ENCODE data around the gene FMNL2. TPM values are rescaled to one million over a fixed set of nuclear protein-coding genes. Genes with fewer than 3 reads are reported as not detected.
"Not testable (repeated sequence)": the region's sequence is repeated elsewhere in the genome, so short reads cannot be mapped to it uniquely, and the experiment has no call there.

The FMNL2 gene
- total RNA-seq = under 1 TPM; 0.57 to 0.93 TPM

DNA sequence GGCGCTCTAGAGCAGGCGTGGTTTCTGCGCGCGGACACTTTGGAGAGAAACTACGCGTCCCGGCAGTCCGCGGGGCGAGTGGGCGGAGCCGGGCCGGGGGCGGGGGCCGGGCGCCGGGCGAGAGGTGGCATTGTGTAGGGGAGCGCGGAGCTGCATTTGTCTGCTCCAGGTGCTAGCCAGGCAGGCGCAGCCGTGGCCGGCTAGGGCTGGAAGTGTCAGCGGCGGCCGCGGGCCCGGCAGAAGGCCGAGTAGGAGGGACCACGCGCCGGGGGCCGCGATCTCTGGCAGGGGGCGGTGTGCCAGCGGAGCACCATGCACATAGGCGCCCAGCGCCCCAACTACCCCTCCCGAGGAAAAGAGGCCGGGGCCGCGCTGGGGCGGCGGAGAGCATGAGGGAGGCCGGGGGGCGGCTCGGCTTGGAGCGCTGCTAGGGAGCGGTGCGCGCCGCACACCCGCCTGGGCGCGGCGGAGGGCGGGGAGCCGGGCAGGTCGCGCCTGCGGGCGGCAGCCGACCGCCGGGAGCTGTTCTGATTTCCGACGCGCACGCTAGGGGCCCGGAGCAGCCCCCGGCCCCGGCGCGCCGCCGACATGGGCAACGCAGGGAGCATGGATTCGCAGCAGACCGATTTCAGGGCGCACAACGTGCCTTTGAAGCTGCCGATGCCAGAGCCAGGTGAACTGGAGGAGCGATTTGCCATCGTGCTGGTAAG lies at the start of gene FMNL2:
Gene FMNL2, plus strand, starts transcription at position 159 of the 710 bp plus-strand sequence.
- ChIA-PET POLR2A (no interaction called here), CTCF (no interaction called here)

DNA sequence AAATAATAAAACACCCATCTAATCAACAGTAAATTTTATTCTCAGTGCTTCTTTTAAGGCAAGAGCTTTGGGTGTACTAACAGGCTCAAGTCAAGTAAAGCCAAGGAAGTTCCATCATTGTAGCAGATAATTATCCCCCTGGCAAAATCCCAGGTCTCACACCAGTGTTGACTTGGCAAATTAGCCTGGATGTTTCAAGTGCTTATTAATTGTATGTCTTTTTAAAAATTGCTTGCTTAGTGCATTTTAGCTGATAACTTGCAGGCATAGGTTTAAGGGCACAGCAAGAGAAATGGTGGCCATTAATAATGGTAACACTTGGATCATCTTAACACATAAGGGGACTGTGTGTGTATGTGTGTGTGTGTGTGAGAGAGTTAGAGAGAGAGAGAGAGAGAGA lies 42.0 kb upstream of the FMNL2 start:
- ChIA-PET CTCF (no interaction called here), POLR2A (no interaction called here)

DNA sequence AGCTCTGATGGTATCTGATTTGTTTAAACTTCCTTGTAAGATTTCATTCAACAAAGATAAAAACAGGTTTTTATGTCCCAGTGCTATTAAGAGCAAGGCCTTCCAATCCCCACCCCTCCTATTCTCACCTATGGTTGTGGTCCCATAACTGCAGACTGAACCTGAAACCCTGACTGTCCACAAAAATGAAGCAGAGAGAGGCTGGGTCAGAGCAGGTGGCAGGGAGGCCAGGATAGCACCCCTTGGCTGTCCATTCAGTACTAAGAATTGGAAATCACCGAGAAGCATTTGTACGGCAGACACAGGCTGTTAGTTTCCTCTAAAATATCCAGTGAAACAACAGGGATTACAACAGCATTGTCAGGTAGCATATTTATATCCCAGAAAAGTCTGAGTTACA lies 37.3 kb upstream of the FMNL2 start:
- CTCF ChIA-PET = no interaction called here
- POLR2A ChIA-PET = no interaction called here

DNA sequence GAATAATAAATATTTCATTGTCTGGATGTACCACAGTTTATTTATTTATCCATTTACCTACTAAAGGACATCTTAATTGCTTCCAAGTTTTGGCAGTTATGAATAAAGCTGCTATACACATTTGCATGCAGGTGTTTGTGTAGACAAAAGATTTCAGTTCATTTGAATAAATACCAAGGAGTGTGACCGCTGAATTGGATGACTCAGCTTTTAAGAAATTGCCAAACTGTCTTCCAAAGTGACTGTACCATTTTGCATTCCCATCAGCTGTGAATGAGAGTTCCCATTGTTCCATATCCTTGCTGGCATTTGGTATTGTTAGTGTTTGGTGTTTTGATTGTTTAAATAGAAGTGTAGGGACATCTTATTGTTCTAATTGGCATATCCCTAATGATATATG lies 36.2 kb upstream of the FMNL2 start:
- CTCF ChIA-PET = no interaction called here
- POLR2A ChIA-PET = no interaction called here

DNA sequence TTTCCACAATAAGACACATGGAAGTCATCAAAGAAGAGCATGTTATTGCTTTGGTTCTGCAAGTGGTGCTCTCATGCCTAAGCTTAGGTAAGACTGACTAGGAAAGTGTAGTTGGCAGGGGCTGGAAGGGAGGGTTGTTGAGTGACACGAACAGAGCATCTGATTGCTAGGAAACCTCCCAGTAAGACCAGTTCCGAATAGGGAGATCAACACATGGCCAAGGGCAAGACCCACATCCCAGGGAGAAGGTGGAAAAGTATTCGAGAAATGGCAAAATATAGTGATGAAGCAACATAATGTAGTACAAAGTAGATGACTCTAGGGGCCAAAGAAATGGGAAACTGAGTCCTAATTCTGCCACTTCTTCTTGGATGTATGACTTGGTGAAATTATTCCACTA lies 33.8 kb upstream of the FMNL2 start:
- POLR2A ChIA-PET = no interaction called here
- CTCF ChIA-PET = no interaction called here

DNA sequence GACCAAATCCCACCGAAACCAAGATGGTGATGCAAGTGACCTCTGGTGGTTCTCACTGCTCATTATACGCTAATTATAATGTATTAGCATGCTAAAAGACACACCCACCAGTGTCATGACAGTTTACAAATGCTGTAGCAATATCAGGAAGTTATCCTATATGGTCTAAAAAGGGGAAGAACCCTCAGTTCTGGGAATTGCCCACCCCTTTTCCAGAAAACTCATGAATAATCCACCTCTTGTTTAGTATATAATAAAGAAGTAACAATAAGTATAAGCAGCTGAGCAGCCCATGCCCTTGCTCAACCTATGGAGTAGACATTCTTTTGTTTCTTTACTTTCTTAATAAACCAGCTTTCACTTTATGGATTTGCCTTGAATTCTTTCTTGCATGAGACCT lies 31.0 kb upstream of the FMNL2 start:
- CTCF ChIA-PET = no interaction called here
- POLR2A ChIA-PET = no interaction called here

DNA sequence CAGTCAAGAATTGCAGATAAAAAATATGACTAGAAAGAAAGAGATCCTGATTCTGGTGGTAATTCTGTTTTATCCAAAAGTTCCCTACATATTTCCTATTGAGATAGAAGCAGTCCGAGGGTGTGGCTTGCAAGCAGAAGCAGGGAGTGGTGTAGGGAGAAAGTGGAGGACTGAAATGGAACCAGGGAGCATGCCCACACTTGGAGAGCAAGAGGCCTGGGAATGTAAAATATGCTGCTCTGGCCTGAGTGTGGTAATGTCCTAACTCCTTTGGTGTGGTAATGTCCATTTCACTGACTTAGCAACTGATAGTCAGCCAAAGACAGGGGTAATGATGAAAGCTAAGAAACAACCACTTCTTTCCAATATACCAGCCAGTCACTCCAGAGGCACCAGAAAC lies 30.1 kb upstream of the FMNL2 start:
- ChIA-PET POLR2A (no interaction called here), CTCF (no interaction called here)

DNA sequence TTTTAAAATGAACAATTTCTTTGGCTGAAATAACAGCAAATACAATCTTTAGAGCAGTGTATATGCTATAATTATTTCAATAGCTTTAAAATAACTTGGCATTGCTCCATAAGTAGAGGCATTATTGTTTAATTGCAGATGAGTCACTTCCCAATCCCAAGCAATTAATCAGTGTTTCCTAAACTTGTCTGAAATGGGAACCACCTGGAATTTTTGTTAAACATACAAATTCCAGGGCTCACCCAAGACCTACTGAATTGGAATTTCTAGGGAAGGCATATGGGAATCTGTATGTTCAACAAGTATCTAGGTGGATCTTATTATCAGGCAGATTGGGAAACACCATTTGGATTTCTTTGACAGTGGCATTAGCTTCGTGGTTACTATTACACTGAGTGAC lies 27.1 kb upstream of the FMNL2 start:
- POLR2A ChIA-PET = no interaction called here

DNA sequence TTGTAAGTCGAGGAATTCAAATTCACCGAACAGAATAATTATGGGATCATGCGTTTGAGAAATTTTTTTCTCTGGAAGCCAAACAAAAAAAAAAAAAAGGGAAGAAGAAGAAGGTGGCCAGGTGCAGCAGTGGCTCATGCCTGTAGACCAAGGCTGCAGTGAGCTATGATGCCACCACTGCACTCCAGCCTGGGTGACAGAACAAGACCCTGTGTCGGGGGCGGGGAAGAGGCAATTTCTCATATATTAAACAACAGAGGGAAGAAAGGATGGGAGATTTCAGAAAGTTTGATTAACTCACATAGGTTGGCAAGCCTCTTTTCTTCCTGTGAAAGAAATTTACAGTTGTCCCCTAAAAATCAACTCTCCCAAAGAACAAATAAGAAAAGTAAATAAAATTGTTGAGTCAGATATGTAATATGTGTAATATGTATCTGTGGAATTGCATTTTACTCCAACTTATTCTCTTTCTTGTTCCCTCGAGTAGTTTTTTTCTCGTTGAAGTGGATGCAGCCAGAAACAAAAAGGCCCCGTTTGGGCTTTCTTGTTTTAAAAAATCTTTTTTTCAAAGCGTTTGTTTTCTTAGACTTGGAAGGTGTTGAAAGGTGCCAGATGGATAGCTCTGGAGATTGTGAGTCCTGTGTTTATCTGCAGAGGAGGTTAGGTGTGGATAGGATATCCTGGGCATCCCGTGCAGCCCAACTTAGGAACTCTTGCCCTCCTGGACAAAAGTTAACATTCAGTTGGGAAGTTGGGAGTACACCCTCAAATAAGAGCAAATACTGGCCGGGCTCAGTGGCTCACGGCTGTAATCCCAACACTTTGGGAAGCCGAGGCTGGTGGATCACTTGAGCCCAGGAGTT lies 25.4 kb upstream of the FMNL2 start:
- ChIA-PET POLR2A (no interaction called here), CTCF (interaction anchor here (0.7 kb wide), 1 partner anchor 154 kb away, joined by 3 read pairs; no protein-coding TSS in a partner anchor)

More for the DNA sequence above, 27.1 kb upstream of the FMNL2 start:
- CTCF ChIA-PET = no interaction called here

DNA sequence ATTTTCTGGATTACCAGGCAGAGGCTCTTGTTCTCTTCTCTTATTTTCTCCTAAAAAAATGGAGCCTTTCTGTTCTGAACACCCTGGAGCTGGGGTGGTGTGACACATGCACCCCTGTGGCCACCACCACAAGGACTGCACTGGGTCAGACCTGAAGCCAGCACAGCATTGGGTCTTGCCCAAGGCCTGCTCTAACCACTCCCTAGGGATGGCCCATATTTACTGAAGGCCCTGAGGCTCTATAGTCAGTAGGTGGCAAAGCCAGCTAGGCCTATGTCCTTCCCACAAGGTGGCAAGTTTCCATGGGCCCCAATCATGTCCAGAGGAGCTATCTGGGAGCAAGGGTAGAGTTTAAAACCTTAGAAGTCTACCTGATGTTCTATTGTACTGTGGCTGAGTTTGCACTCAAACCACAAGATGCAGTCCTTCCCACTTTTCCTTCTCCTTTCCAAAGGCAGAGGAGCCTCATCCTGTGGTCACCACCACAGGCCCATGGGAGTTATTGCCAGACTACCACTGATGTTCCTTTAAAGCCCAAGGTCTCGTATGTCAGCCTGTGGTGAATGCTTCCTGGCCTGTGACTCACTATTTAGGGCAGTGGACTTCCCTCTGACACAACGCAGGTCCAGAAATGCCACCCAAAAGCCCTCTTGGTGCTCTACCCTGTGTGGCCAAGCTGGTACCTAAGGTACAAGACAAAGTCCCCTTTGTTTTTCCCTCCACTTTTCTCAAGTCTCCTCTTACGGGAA lies 15.0 kb upstream of the FMNL2 start:
- POLR2A ChIA-PET = no interaction called here
- CTCF ChIA-PET = no interaction called here

DNA sequence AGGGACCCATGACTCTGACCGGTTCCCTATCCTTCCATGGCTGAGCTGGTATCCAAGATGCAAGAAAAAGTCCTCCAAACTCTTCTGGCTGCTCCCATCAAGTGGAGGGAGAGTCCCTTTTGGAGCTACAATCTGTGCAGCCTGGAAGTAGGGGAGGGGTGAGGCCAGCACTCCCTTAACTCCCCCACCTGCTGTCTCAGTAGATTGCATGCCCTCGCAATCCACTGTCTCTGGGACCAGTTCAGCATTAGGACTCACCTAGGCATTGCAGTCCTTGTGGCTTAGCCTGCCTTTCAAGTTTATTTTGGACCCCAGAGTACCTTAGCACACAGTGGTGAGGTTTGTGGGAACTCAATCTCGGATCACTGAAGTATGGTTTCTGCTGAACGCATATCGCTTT lies 14.2 kb upstream of the FMNL2 start:
- CTCF ChIA-PET = no interaction called here
- POLR2A ChIA-PET = no interaction called here

DNA sequence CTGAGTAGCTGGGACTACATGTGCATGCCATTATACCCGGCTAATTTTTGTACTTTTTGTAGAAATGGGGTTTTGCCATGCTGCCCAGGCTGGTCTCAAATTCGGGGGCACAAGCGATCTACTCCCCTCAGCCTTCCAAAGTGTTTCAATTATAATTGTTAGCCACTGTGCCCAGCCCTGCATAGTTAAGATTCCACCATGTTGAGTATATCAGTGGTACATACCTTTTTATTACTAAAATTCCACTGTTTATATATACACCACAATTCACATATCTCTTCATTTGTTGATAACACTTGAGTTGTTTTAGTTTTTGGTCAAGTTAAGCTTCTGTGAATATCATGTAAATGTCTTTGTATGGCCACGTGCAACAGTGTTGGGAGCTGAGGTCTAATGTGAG lies 12.8 kb upstream of the FMNL2 start:
- CTCF ChIA-PET = no interaction called here
- POLR2A ChIA-PET = no interaction called here

DNA sequence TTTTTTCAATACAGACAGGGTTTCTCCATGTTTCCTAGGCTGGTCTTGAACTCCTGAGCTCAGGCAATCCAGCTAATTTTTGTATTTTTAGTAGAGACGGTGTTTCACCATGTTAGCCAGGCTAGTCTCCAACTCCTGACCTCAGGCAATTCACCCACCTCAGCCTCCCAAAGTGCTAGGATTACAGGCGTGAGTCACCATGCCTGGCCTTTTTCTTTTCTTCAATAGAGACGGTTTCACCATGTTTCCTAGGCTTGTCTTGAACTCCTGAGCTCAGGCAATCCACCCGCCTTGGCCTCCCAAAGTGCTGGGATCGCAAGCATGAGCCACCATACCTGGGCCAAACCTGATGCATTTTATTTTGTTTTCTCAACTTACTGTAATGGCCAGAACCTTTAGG lies 9.8 kb upstream of the FMNL2 start:
- POLR2A ChIA-PET, CTCF ChIA-PET: not testable (repeated sequence)

DNA sequence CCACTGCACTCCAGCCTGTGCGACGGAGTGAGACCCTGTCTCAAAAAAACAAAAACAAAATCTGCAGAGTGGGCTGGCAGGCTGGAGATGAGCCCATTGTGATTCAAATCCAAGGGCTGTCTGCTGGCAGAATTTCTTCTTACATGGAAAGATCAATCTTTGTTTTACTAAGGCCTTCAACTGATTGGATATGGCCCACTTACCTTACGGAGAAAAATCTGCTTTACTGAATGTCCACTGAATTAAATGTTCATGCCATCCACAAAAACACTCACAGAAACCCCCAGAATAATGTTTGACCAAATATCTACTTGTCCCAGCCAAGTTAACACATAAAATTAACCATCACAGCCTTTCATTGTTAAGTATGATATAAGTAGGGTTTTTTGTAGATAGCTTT lies 8.3 kb upstream of the FMNL2 start:
- POLR2A ChIA-PET = no interaction called here
- CTCF ChIA-PET = no interaction called here

DNA sequence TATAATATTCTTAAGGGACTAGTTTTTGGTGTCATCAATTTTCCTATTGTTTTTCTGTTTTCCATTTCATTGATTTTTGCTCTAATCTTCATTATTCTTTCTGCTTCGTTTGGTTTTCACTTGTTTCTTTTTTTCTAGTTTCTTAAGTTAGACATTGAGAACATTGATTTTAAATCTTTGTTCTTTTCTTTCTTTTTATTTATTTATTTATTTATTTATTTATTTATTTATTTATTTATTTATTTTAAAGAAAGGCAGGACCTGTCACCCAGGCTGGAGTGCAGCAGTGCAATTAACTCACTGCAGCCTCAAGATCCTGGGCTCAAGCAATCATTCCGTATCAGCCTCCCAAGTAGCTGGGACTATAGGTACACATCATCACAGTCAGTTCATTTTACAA lies 7.0 kb upstream of the FMNL2 start:
- POLR2A ChIA-PET = no interaction called here
- CTCF ChIA-PET = interaction anchor here (1.0 kb wide), 1 partner anchor 307 kb away, joined by 3 read pairs; no protein-coding TSS in a partner anchor

DNA sequence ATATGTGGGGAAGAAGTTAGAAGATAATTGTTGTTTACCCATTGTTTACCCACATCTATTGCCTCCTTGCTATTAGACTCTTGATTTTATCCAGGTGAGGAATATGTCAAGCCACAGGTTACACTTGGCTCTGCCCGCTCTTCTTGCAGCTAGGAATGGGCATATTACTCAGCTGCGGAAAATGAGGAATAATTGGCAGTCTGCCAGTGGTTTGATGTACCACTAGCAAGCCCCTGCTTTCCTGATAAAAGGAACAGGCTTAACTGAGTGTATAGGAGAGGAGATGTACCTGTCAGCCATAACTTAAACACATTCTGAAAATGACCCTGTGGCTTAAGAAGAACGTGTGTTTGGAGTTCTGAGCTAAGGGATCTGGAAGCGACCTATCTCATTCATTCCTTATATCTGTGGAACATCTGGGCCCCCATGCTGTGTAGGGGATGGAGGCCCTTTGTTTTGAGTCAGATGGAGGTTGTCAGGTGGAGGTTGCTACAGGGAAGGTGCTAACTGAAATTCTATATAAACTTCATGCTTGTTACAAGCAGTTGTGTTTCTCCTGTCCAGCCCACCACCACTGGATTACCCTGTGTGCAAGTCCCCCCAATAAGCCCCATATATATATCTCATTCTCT lies 4.6 kb upstream of the FMNL2 start:
- CTCF ChIA-PET = no interaction called here
- POLR2A ChIA-PET = no interaction called here

DNA sequence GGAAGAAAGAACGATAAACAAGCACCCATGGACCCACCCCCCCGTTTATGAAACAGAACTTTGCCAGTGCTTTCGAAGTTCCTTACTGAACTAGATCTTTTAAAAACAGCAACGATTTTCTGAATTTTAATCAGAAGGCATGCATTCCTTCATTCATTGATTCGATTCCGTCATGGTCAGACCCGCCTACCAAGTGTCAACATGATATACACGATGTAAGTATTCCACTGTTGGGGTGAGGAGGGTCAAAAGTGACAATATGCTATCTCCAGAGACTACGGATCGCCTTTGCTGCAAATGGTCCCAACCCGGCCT lies 316 bp upstream of the FMNL2 start:
- ChIA-PET CTCF (no interaction called here), POLR2A (no interaction called here)

DNA sequence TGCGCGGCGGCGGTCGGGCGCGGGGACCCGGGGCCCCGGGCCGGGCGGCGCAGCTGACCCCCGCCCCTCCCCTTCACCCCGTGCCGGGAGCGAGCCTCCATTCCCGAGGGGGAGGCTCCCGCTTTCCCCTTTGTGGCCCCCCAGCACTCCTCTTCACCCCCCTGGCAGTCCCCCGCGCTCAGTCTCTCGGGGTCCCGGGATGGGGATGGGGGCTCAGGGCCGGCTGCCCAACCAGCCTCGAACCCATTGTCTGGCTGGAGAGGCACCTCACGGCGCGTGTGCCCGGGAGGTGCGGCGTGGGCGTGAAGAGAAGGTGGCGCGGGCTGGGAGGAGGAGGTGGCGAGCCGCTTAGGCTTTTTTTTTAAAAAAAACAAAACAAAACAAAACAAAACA lies 748 bp downstream of the FMNL2 start:
- CTCF ChIA-PET = no interaction called here

DNA sequence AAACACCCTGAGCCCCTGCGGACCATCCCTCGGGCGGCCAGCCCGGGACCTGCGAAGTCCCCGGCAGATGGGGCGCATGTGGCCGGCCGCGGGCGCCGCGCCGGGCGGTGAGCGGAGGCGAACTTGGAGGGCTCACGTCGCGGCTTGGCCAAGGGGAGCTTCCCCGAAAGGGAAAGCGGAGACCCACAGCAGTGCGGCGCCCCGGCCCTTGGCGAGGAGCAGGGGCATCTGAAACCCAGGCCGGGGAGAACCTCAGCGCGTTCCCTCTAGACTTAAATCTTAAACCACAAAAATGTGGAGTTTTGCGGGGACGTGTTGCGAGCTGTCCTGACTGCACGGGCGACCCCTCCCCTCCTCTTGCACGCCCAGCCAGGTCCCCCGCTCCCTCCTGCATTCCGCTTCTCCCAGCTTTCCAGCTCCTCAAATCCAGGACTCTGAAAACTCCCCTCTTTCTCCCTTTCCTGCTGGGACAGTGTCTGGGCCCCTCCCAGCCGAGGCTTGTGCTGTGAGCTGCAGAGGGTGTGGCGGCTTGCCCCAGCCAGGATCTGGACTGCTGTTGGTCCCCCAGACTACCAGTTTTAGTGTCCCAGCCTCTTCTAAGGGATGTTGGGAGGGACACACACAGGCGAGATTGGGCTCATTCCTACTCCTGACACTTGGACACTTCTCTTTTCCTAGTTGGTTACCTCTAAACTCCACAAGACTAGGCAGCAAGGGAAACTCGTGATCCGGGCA lies 1.3 kb downstream of the FMNL2 start:
- ChIA-PET POLR2A (interaction anchor here (0.6 kb wide), 1 partner anchor 154 kb away, joined by 6 read pairs; no protein-coding TSS in a partner anchor), CTCF (interaction anchor here (0.7 kb wide), 1 partner anchor 144 kb away, joined by 3 read pairs; no protein-coding TSS in a partner anchor)

More for the DNA sequence above, 748 bp downstream of the FMNL2 start:
- POLR2A ChIA-PET = no interaction called here
